Measurements from ENCODE around the gene SYCE3. TPM values are rescaled to one million over a fixed set of nuclear protein-coding genes. Genes with fewer than 3 reads are reported as not detected.

SYCE3 gene
- total and polyA plus RNA-seq, 2 donors (not counting 3 experiments of a cell fraction or from before 2014, with no cell fraction given) = not detected

DNA sequence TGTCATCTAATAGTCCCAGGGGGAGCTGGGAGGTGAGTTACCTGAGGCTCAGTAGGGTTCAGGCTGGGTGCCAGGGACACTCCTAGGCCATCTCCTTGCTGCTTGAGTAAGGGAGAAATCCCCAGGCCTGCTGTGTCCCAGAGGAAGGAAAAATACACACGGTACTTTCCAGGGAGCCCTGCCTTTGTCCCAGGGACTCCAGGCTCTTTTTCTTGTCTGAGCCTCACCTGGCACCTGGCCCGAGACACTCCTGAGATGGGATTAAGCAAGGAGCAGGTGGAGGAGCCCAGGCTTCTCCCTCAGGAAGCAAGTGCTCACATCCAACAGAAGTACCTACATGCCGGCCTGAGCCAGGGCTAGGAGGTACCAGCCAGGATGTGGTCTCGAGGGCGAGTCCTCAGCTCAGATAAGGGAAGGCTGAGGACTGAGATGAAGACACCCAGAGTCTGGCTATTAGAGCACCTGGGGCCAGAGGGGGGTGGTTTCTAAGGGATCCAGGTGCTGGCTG is 17.9 kb downstream of the SYCE3 start:
- H4K20me1 ChIP-seq (replicated peaks; ENCODE audit: control insufficient read depth, extremely low read depth, insufficient read depth, low read length) = no peaks in the 10 kb centered on the region
- POLR2A ChIA-PET = no interaction called here
- no peaks in the 10 kb centered on the region for H3K9me1 ChIP-seq (replicated peaks; ENCODE audit: control insufficient read depth, extremely low read depth, insufficient read depth, low read length)
- no peaks in the 10 kb centered on the region for H3K36me3 ChIP-seq (ENCODE audit: control insufficient read depth in 2 of 2, extremely low read depth in 1 of 2, insufficient read depth in 2 of 2, low read length in 2 of 2)
- TF ChIP-seq FOS (IDR thresholded peaks at IDR 0.05; ENCODE audit: borderline replicate concordance, insufficient read depth, low read length) (no peak), MYC (IDR thresholded peaks at IDR 0.05; ENCODE audit: low read depth, low read length) (no peak), JUN (IDR thresholded peaks at IDR 0.05; ENCODE audit: borderline replicate concordance, insufficient read depth, insufficient read length, low read depth) (no peak)
- no peak overlapping the region for H3K27ac ChIP-seq (ENCODE audit: insufficient read depth, low read depth, low read length)
- CTCF ChIA-PET = interaction anchor here (0.5 to 2.3 kb wide), 4 partner anchors 17 to 74 kb away, joined by 3 to 9 read pairs (median 6); partner anchors contain the start of genes SCO2 and SYCE3
- no peaks in the 10 kb centered on the region for H3K4me1 ChIP-seq (ENCODE audit: control insufficient read depth, extremely low read depth, insufficient read depth, low read length)
- H2AFZ ChIP-seq (ENCODE audit: low read depth, low read length) = no peak overlapping the region
- no peak for FAIRE-seq
- H3K79me2 ChIP-seq (ENCODE audit: control insufficient read depth, insufficient read depth, low read length) = no peaks in the 10 kb centered on the region
- intact Hi-C loops (cut with micrococcal nuclease) (loop anchor here (2.0 kb wide), 1 partner anchor 16 kb away; no protein-coding TSS in a partner anchor), dilution Hi-C loops (cut with MboI; ENCODE audit: extremely low pct_ligation_motif_present, low sequenced_read_pairs) (no loop called here)
- no peaks in the 10 kb centered on the region for H3K9me3 ChIP-seq (replicated peaks; ENCODE audit: control insufficient read depth, insufficient read depth, low read length)
- peaks cover 20 to 34% of the 10 kb centered on the region in 2 experiments for H3K27me3 ChIP-seq (ENCODE audit: control insufficient read depth in 2 of 2, insufficient read depth in 2 of 2, low read length in 2 of 2)
- no peak for DNase-seq (ENCODE audit: low read depth, low spot score)
- BruUV-seq (replicated peaks) = no TSS peak
- H3K4me2 ChIP-seq (ENCODE audit: insufficient read depth, low read length) = no peak overlapping the region
- H3K9ac ChIP-seq (replicated peaks; ENCODE audit: extremely low read depth, insufficient read depth, low read length) = no peak overlapping the region
- no peak overlapping the region for H3K4me3 ChIP-seq (replicated peaks in 1 of 3; ENCODE audit: insufficient read depth in 1 of 3, low read depth in 1 of 3, low read length in 3 of 3)

- peak overlapping the region; percentile 17 for H2AFZ ChIP-seq (ENCODE audit: low read depth, low read length)
- CTCF ChIA-PET = interaction anchor here (0.6 to 2.3 kb wide), 3 partner anchors 18 to 75 kb away, joined by 4 to 9 read pairs (median 7); partner anchors contain the start of genes SCO2 and SYCE3
- peak; percentile 49 to 81 for TF ChIP-seq CTCF (IDR thresholded peaks at IDR 0.05; ENCODE audit: extremely low read depth in 1 of 2, insufficient read depth in 1 of 2, low read depth in 1 of 2, low read length in 2 of 2)
- no peak for TF ChIP-seq MAX (IDR thresholded peaks at IDR 0.05; ENCODE audit: insufficient read depth, insufficient read length)
- intact Hi-C loops (cut with micrococcal nuclease) = loop anchor here (2.0 kb wide), 1 partner anchor 17 kb away; no protein-coding TSS in a partner anchor
- H3K79me2 ChIP-seq (ENCODE audit: control insufficient read depth, insufficient read depth, low read length) = no peaks in the 10 kb centered on the region
- DNase-seq (ENCODE audit: low read depth, low spot score) (peak; percentile 53), FAIRE-seq (peak; percentile 85)
- no peaks in the 10 kb centered on the region for H4K20me1 ChIP-seq (replicated peaks; ENCODE audit: control insufficient read depth, extremely low read depth, insufficient read depth, low read length)
- dilution Hi-C loops (cut with MboI; ENCODE audit: extremely low pct_ligation_motif_present, low sequenced_read_pairs) = no loop called here
- no peaks in the 10 kb centered on the region for H3K9me1 ChIP-seq (replicated peaks; ENCODE audit: control insufficient read depth, extremely low read depth, insufficient read depth, low read length)
- peaks cover 20 to 33% of the 10 kb centered on the region in 2 experiments for H3K27me3 ChIP-seq (ENCODE audit: control insufficient read depth in 2 of 2, insufficient read depth in 2 of 2, low read length in 2 of 2)
- H3K27ac ChIP-seq (ENCODE audit: insufficient read depth, low read depth, low read length) = no peak overlapping the region
- no peak overlapping the region for H3K4me3 ChIP-seq (replicated peaks in 1 of 3; ENCODE audit: insufficient read depth in 1 of 3, low read depth in 1 of 3, low read length in 3 of 3)
- no peaks in the 10 kb centered on the region for H3K9me3 ChIP-seq (replicated peaks; ENCODE audit: control insufficient read depth, insufficient read depth, low read length)
- H3K36me3 ChIP-seq (ENCODE audit: control insufficient read depth in 2 of 2, extremely low read depth in 1 of 2, insufficient read depth in 2 of 2, low read length in 2 of 2) = no peaks in the 10 kb centered on the region
- H3K4me2 ChIP-seq (ENCODE audit: insufficient read depth, low read length) = no peak overlapping the region
- no peaks in the 10 kb centered on the region for H3K4me1 ChIP-seq (ENCODE audit: control insufficient read depth, extremely low read depth, insufficient read depth, low read length)
- no TSS peak for BruUV-seq (replicated peaks)
- POLR2A ChIA-PET = no interaction called here
- H3K9ac ChIP-seq (replicated peaks; ENCODE audit: extremely low read depth, insufficient read depth, low read length) = no peak overlapping the region
Observed at GRCh38 chr22:50544078-50544745, 18.5 kb downstream of the SYCE3 start.
